Left lung (tissue), 10 donors: ENCODE data around the gene MTMR12. TPM values are rescaled to one million over a fixed set of nuclear protein-coding genes. Genes with fewer than 3 reads are reported as not detected.

ENCODE experiments used
- ATAC-seq: fragments of 200-7000 bp; cut with Tn5 transposase; one replicate; pipeline ENCODE4 v1.9.1; 2020; ENCODE audit warnings: moderate library complexity
- DNase-seq, 4 donors: peaks; one replicate each; pipeline ENCODE4 v3.0.0-alpha.2; 2013 to 2020
- H3K27ac ChIP-seq, 2 donors: fragments of 200-600 bp; sonication (generic) in 1 of 2; one replicate each; pipeline versions ENCODE4 v1.5.0 to v1.8.0; 2020 to 2021
- H3K27me3 ChIP-seq, 2 donors: fragments of 200-600 bp; sonication (generic) in 1 of 2; one replicate each; pipeline versions ENCODE4 v1.5.0 to v1.8.0; 2020 to 2021
- H3K36me3 ChIP-seq, 2 donors: fragments of 200-600 bp; sonication (generic) in 1 of 2; one replicate each; pipeline versions ENCODE4 v1.5.0 to v1.8.0; 2020 to 2021
- H3K4me1 ChIP-seq, 2 donors: fragments of 200-600 bp; one replicate each; pipeline ENCODE4 v1.8.0; 2021
- H3K4me3 ChIP-seq, 2 donors: fragments of 200-600 bp; sonication (generic) in 1 of 2; one replicate each; pipeline versions ENCODE4 v1.5.0 to v1.8.0; 2020 to 2021; ENCODE audit warnings: mild to moderate bottlenecking in 1 of 2
- H3K9me3 ChIP-seq, 2 donors: fragments of 200-600 bp; sonication (generic) in 1 of 2; one replicate each; pipeline versions ENCODE4 v1.5.0 to v1.8.0; 2020 to 2021
- CTCF ChIP-seq, 2 donors: fragments of 200-600 bp; sonication (generic) in 1 of 2; IDR thresholded peaks; one replicate each; pipeline versions ENCODE4 v1.5.0 to v1.8.0; 2021; ENCODE audit warnings: antibody characterized with exemption in 2 of 2
- intact Hi-C, 2 donors: fragments of 100-400 bp; cut with DNase I; formaldehyde crosslinking; loops; one replicate each; pipeline versions ENCODE4 v1.11.2 to v1.14.2; 2022
- polyA plus RNA-seq, 6 donors: library from polyadenylated mRNA; unstranded; fragments of 120-200 nt; gene quantifications; one replicate each; pipeline ENCODE4 v1.2.1, GENCODE V29; 2013; ENCODE audit not compliant: insufficient read length in 6 of 6
- total RNA-seq, 2 donors: library from RNA; stranded (reverse); fragmentation: NEBNext Ultra II Directional; extraction: Animal tissue kit (Norgen Biotek cat#: 25700); gene quantifications; one replicate each; pipeline ENCODE4 v1.2.1, GENCODE V29; 2021
- donor health status: DM: no; HTN: yes; CAD: no.
- donor health status: DM: no; HTN: no; CAD: no.

Gene MTMR12
- total and polyA plus RNA-seq, 8 donors, result 27.9 to 39.0 (median 34.4) TPM

DNA sequence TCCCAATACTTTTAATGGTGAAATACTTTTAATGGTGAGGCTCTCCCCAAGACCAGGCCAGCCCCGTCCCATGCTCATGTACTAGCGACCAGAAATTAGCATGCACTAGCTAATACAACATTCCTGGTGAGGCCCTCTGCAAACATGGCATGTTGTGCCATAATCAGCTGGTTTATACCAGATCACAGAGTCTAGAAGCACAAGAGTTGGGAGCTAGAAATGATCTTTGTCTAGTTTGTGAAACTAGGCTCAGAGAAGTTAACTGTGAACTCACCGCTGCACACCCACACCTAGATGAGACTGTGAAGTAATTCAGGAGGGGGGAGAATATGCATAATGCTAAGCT lies 37.4 kb downstream of the MTMR12 start:
- DNase-seq (no peak), ATAC-seq (peak; percentile 54)
- no peaks in the 10 kb centered on the region for H3K27me3 ChIP-seq
- no peak overlapping the region for H3K4me3 ChIP-seq
- intact Hi-C loops, result no loop called here
- peaks cover 0 to 38% of the 10 kb centered on the region in 2 donors for H3K36me3 ChIP-seq
- H3K27ac ChIP-seq, result peak overlapping the region in 1 of 2 donors; percentile 55
- no peak for TF ChIP-seq CTCF (IDR thresholded peaks at IDR 0.05)
- peaks cover 0 to 17% of the 10 kb centered on the region in 2 donors for H3K4me1 ChIP-seq
- no peaks in the 10 kb centered on the region for H3K9me3 ChIP-seq

DNA sequence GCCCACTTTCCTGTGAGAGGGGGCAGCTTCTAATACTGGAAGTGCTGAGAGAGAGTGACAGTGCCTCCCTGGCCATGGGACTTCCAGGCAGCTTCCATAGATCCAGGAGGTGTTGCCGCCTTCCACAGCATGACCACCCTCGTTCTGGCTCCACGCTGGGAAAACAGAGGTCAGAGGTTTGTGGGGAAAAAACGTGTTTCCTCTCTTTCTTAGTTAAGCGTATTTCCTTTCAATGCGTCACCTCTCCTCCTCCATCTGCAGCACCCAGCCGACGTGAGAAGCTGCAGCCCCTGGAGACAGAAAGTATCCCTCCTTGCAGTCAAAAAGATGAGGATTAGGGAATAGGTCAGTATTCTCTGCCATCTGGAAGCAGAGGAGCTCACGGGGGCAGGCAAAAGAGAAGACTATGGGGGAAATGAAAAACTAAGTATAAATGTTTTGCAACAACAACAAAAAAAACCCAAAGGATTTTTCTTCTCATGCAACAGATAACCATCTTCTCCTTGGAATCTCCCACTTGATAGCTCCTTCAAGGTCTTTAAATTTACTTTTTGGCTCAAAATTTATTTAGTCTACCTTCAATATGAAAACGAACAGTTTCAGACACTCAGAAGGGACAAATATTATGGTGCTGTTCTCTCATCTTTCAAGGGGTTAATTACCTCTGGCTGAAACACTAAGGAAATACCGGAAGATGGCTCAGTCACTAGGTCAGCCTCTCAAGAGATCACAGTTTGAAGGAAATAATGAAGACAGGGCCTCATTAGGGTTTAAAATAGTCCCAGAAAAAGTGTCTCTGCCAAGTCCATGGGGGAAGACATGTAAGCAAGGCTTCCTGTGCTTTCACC lies 38.0 kb downstream of the MTMR12 start:
- Histone ChIP-seq H3K4me1 (peaks cover 0 to 17% of the 10 kb centered on the region in 2 donors), H3K9me3 (no peaks in the 10 kb centered on the region), H3K27ac (peak overlapping the region in 1 of 2 donors; percentile 55), H3K36me3 (peaks cover 0 to 43% of the 10 kb centered on the region in 2 donors), H3K4me3 (no peak overlapping the region), H3K27me3 (no peaks in the 10 kb centered on the region)
- ATAC-seq (no peak), DNase-seq (peak in 1 of 4 donors; percentile 17)
- TF ChIP-seq CTCF (IDR thresholded peaks at IDR 0.05), result no peak
- intact Hi-C loops, result no loop called here

DNA sequence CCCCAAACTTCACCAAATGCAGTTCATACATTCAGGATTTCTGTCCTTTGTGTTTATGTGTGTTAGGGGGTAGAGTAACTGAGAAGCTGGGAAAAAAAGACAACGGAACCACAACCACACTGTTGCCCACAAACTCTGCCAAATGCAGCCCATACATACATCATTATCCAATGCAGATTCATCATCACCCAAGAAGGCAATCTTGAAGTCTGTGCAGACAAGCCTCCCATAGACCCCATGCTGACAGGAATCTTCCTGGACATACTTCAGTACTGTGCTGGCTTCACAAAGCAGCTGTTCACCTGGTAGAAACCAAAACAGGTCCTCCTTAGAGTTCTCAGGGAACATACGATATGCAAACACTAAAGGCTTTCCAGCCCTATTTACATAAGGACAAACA lies 38.9 kb downstream of the MTMR12 start:
- H3K4me3 ChIP-seq, result no peak overlapping the region
- ATAC-seq, result no peak
- peaks cover 0 to 53% of the 10 kb centered on the region in 2 donors for H3K36me3 ChIP-seq
- H3K27ac ChIP-seq, result no peak overlapping the region
- TF ChIP-seq CTCF (IDR thresholded peaks at IDR 0.05), result no peak
- DNase-seq, result no peak
- no peaks in the 10 kb centered on the region for H3K9me3 ChIP-seq
- peaks cover 0 to 17% of the 10 kb centered on the region in 2 donors for H3K4me1 ChIP-seq
- H3K27me3 ChIP-seq, result no peaks in the 10 kb centered on the region
- intact Hi-C loops, result no loop called here

- ATAC-seq, result no peak
- no peak overlapping the region for H3K4me3 ChIP-seq
- no peak for TF ChIP-seq CTCF (IDR thresholded peaks at IDR 0.05)
- H3K4me1 ChIP-seq, result peaks cover 0 to 17% of the 10 kb centered on the region in 2 donors
- H3K27ac ChIP-seq, result no peak overlapping the region
- intact Hi-C loops, result no loop called here
- no peaks in the 10 kb centered on the region for H3K27me3 ChIP-seq
- no peak for DNase-seq
- H3K9me3 ChIP-seq, result no peaks in the 10 kb centered on the region
- peaks cover 0 to 64% of the 10 kb centered on the region in 2 donors for H3K36me3 ChIP-seq
These were observed 40.0 kb downstream of the MTMR12 start for GRCh38 chr5:32272746-32273145.

- ATAC-seq (no peak), DNase-seq (no peak)
- H3K27me3 ChIP-seq, result no peaks in the 10 kb centered on the region
- no peak overlapping the region for H3K27ac ChIP-seq
- H3K4me1 ChIP-seq, result peaks cover 0 to 6% of the 10 kb centered on the region in 2 donors
- TF ChIP-seq CTCF (IDR thresholded peaks at IDR 0.05), result no peak
- H3K36me3 ChIP-seq, result peaks cover 0 to 82% of the 10 kb centered on the region in 2 donors
- intact Hi-C loops, result no loop called here
- H3K4me3 ChIP-seq, result no peak overlapping the region
- no peaks in the 10 kb centered on the region for H3K9me3 ChIP-seq
These were observed 41.8 kb downstream of the MTMR12 start for GRCh38 chr5:32270946-32271345.
